ENCODE results near the gene RUFY3. TPM values are rescaled to one million over a fixed set of nuclear protein-coding genes. Genes with fewer than 3 reads are reported as not detected.
A peak's percentile ranks its signal among the peaks of the same experiment; 100 is the strongest.
"Not testable (repeated sequence)": the region's sequence is repeated elsewhere in the genome, so short reads cannot be mapped to it uniquely, and the experiment has no call there.

RUFY3 gene
- total RNA-seq, 2 experiments from 2014 or later = 28.6 to 29.3 TPM

GRCh38 chr4:70694633-70695032 is 27.1 kb upstream of the RUFY3 start:
- Mint-ChIP-seq H3K4me1 (peaks cover 21% of the 10 kb centered on the region), H3K36me3 (ENCODE audit: low read depth) (peaks cover 24% of the 10 kb centered on the region)
- CTCF ChIA-PET = interaction anchor here (1.1 to 2.0 kb wide), 2 partner anchors 9 kb away, joined by 3 to 9 read pairs; no protein-coding TSS in a partner anchor
- H3K27ac Mint-ChIP-seq, H3K27me3 Mint-ChIP-seq, DNase-seq, H3K4me3 Mint-ChIP-seq, H3K9me3 Mint-ChIP-seq, POLR2A ChIA-PET: not testable (repeated sequence)

- POLR2A ChIA-PET; H3K36me3 Mint-ChIP-seq (ENCODE audit: low read depth); H3K9me3 Mint-ChIP-seq; DNase-seq; H3K27ac Mint-ChIP-seq; H3K4me1 Mint-ChIP-seq; H3K27me3 Mint-ChIP-seq; H3K4me3 Mint-ChIP-seq: not testable (repeated sequence)
- CTCF ChIA-PET = interaction anchor here (0.6 kb wide), 1 partner anchor 329 kb away, joined by 3 read pairs; no protein-coding TSS in a partner anchor
Measured at GRCh38 chr4:70698435-70698834, 23.3 kb upstream of the RUFY3 start.

GRCh38 chr4:70700712-70701111 is 21.1 kb upstream of the RUFY3 start:
- H3K4me1 Mint-ChIP-seq = peaks cover 17% of the 10 kb centered on the region
- ChIA-PET POLR2A (no interaction called here), CTCF (interaction anchor here (1.1 to 1.2 kb wide), 2 partner anchors 9 to 12 kb away, joined by 3 to 4 read pairs; partner anchors contain the start of gene UTP3)
- H3K36me3 Mint-ChIP-seq (ENCODE audit: low read depth) = no peaks in the 10 kb centered on the region
- H3K9me3 Mint-ChIP-seq = no peaks in the 10 kb centered on the region
- no peak overlapping the region for H3K27ac Mint-ChIP-seq
- H3K27me3 Mint-ChIP-seq = no peaks in the 10 kb centered on the region
- no peak overlapping the region for H3K4me3 Mint-ChIP-seq
- DNase-seq = no peak

DNA sequence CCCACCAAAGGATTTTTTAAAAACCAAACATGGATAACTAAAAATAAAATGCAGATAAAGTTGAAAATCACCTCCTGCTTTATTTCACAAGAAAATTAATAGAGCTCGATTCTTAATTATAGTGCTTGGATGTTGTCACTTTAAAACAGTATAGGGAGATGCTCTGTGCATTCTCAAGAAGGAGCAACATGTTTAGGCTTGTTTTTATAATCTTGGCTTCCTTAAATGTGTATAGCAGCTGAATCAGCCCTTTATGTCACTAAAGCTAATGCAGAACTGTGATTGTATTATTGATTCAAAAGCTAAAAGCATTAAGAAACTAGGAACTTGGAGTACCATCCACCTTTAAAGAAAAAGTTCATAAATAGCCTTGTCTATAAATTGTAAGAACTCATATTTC is 20.5 kb upstream of the RUFY3 start:
- ChIA-PET POLR2A (no interaction called here), CTCF (interaction anchor here (1.1 to 1.2 kb wide), 2 partner anchors 9 to 12 kb away, joined by 3 to 4 read pairs; partner anchors contain the start of gene UTP3)
- H3K9me3 Mint-ChIP-seq = no peaks in the 10 kb centered on the region
- no peaks in the 10 kb centered on the region for H3K27me3 Mint-ChIP-seq
- no peak for DNase-seq
- H3K4me1 Mint-ChIP-seq = peaks cover 23% of the 10 kb centered on the region
- no peaks in the 10 kb centered on the region for H3K36me3 Mint-ChIP-seq (ENCODE audit: low read depth)
- H3K4me3 Mint-ChIP-seq = no peak overlapping the region
- no peak overlapping the region for H3K27ac Mint-ChIP-seq

DNA sequence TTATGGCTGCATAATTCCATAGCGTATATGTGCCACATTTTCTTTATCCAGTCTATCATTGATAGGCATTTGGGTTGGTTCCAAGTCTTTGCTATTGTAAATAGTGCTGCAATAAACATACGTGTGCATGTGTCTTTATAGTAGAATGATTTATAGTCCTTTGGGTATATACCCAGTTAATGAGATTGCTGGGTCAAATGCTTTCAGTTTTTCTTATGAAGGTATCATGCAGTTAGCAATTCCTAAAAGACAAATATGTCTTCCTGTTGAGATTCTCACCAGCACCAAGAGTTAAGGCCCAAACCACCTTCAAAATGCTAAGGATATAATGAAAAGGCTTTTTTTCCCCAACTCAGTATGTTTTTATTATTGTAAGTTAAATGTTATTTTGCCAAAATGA is 19.2 kb upstream of the RUFY3 start:
- POLR2A ChIA-PET; H3K27ac Mint-ChIP-seq; DNase-seq; H3K36me3 Mint-ChIP-seq (ENCODE audit: low read depth); H3K27me3 Mint-ChIP-seq; H3K4me3 Mint-ChIP-seq; H3K9me3 Mint-ChIP-seq: not testable (repeated sequence)
- H3K4me1 Mint-ChIP-seq = peaks cover 33% of the 10 kb centered on the region
- CTCF ChIA-PET = interaction anchor here (0.7 to 2.0 kb wide), 2 partner anchors 9 to 32 kb away, joined by 3 to 9 read pairs; no protein-coding TSS in a partner anchor

DNA sequence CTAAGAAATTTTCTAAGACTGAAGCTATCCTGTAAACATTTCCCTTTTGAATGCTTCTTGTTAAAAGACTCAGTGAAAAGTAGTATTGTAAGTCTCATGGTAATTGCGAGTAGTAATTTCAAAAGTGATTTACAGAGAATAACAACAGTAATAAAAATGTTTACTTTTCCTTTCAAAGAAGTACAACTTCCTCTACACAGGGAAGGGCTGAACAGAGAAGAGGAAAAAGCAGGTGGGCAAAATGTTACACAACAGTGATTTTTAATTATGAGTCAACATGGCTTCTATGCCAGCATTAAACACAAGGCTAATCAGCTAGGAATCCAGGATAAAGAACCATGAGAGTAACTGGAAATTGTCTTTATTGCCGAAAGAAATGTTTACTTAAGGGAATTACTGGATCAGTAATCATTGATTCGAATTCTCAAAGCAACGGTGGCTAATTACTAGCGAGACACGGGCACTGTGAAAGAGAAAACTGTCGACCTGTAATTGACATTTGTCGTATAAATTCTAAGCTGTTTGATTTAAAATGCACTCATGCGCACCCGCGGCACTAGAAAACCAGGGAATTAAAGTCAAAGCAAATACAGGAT is 18.0 kb upstream of the RUFY3 start:
- DNase-seq = no peak
- no peaks in the 10 kb centered on the region for H3K9me3 Mint-ChIP-seq
- peaks cover 33% of the 10 kb centered on the region for H3K4me1 Mint-ChIP-seq
- H3K27ac Mint-ChIP-seq = peak overlapping the region; percentile 94
- ChIA-PET POLR2A (interaction anchor here (1.0 kb wide), 1 partner anchor 31 kb away, joined by 3 read pairs; no protein-coding TSS in a partner anchor), CTCF (interaction anchor here (0.6 to 2.3 kb wide), 9 partner anchors 9 to 1381 kb away, joined by 3 to 12 read pairs (median 4); partner anchors contain the start of genes RUFY3 and UTP3)
- H3K36me3 Mint-ChIP-seq (ENCODE audit: low read depth) = no peaks in the 10 kb centered on the region
- no peaks in the 10 kb centered on the region for H3K27me3 Mint-ChIP-seq
- H3K4me3 Mint-ChIP-seq = peak overlapping the region; percentile 89

GRCh38 chr4:70704215-70704930 is 17.4 kb upstream of the RUFY3 start:
- H3K4me1 Mint-ChIP-seq = peaks cover 34% of the 10 kb centered on the region
- H3K27me3 Mint-ChIP-seq = no peaks in the 10 kb centered on the region
- peak; percentile 53 for DNase-seq
- ChIA-PET CTCF (interaction anchor here (0.6 to 2.4 kb wide), 13 partner anchors 8 to 1382 kb away, joined by 3 to 12 read pairs (median 4); partner anchors contain the start of genes RUFY3 and UTP3), POLR2A (interaction anchor here (1.0 to 1.1 kb wide), 2 partner anchors 15 to 30 kb away, joined by 3 to 4 read pairs; no protein-coding TSS in a partner anchor)
- H3K4me3 Mint-ChIP-seq = peak overlapping the region; percentile 89
- no peaks in the 10 kb centered on the region for H3K36me3 Mint-ChIP-seq (ENCODE audit: low read depth)
- no peaks in the 10 kb centered on the region for H3K9me3 Mint-ChIP-seq
- H3K27ac Mint-ChIP-seq = peak overlapping the region; percentile 94

DNA sequence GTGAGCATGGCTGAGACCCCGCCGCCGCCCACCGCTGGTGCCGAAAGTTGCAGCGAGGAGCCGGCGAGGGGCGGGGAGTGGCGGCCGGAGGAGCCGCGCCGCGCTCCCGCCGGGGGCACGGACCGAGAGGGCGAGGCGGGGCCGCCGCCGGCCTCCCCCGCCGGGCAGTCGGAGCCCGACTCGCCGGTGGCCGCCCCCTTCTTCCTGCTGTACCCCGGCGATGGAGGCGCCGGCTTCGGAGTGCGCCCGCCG is 16.9 kb upstream of the RUFY3 start:
- H3K27me3 Mint-ChIP-seq = no peaks in the 10 kb centered on the region
- peaks cover 36% of the 10 kb centered on the region for H3K4me1 Mint-ChIP-seq
- H3K9me3 Mint-ChIP-seq = no peaks in the 10 kb centered on the region
- POLR2A ChIA-PET = interaction anchor here (1.1 kb wide), 1 partner anchor 16 kb away, joined by 4 read pairs; no protein-coding TSS in a partner anchor
- peak; percentile 26 for DNase-seq
- H3K36me3 Mint-ChIP-seq (ENCODE audit: low read depth) = no peaks in the 10 kb centered on the region
- CTCF ChIA-PET = interaction anchor here (1.0 to 2.4 kb wide), 6 partner anchors 14 to 56 kb away, joined by 3 to 12 read pairs (median 5); partner anchors contain the start of gene UTP3
- H3K4me3 Mint-ChIP-seq = peak overlapping the region; percentile 89
- H3K27ac Mint-ChIP-seq = no peak overlapping the region

GRCh38 chr4:70705183-70706043 is 16.4 kb upstream of the RUFY3 start:
- H3K36me3 Mint-ChIP-seq (ENCODE audit: low read depth) = no peaks in the 10 kb centered on the region
- H3K4me1 Mint-ChIP-seq = peaks cover 36% of the 10 kb centered on the region
- H3K27ac Mint-ChIP-seq = peak overlapping the region; percentile 71
- no peaks in the 10 kb centered on the region for H3K27me3 Mint-ChIP-seq
- CTCF ChIA-PET = interaction anchor here (0.9 to 2.4 kb wide), 9 partner anchors 12 to 57 kb away, joined by 3 to 12 read pairs (median 6); partner anchors contain the start of gene UTP3
- POLR2A ChIA-PET = interaction anchor here (0.6 to 1.1 kb wide), 2 partner anchors 16 to 95 kb away, joined by 4 to 5 read pairs; no protein-coding TSS in a partner anchor
- H3K4me3 Mint-ChIP-seq = peak overlapping the region; percentile 80
- peak; percentile 66 for DNase-seq
- no peaks in the 10 kb centered on the region for H3K9me3 Mint-ChIP-seq

- Mint-ChIP-seq H3K9me3 (no peaks in the 10 kb centered on the region), H3K4me3 (peak overlapping the region; percentile 80), H3K27me3 (no peaks in the 10 kb centered on the region), H3K36me3 (ENCODE audit: low read depth) (no peaks in the 10 kb centered on the region), H3K27ac (peak overlapping the region; percentile 71), H3K4me1 (peaks cover 36% of the 10 kb centered on the region)
- POLR2A ChIA-PET = interaction anchor here (0.6 kb wide), 1 partner anchor 94 kb away, joined by 5 read pairs; no protein-coding TSS in a partner anchor
- CTCF ChIA-PET = interaction anchor here (0.9 to 2.4 kb wide), 6 partner anchors 13 to 35 kb away, joined by 3 to 7 read pairs (median 6); partner anchors contain the start of gene UTP3
- DNase-seq = no peak
Measured at GRCh38 chr4:70706044-70706461, 15.7 kb upstream of the RUFY3 start.

DNA sequence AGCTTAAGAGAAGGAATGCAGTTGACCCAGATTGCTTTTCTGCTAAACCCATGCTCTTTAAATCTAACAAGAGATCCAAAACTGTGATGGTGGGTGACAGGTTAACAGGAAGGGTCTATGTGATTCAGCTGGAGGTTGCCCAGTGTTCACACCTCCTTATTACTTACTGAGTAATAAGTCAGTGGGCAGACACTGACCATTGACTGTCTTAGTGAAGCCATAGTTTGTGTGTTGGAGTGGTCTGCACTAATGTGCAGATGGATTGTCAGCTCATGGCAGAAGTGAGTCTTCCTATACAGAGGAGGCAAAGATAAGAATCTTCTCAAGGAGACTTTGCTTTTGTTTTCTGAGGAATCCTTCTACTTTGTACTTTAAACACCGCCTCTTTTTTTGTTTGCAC is 15.2 kb upstream of the RUFY3 start:
- Mint-ChIP-seq H3K9me3 (no peaks in the 10 kb centered on the region), H3K4me3 (peak overlapping the region; percentile 80), H3K36me3 (ENCODE audit: low read depth) (no peaks in the 10 kb centered on the region), H3K27ac (peak overlapping the region; percentile 19), H3K27me3 (no peaks in the 10 kb centered on the region), H3K4me1 (peaks cover 39% of the 10 kb centered on the region)
- ChIA-PET CTCF (interaction anchor here (0.9 to 2.4 kb wide), 5 partner anchors 12 to 35 kb away, joined by 3 to 7 read pairs (median 6); partner anchors contain the start of gene UTP3), POLR2A (no interaction called here)
- no peak for DNase-seq

DNA sequence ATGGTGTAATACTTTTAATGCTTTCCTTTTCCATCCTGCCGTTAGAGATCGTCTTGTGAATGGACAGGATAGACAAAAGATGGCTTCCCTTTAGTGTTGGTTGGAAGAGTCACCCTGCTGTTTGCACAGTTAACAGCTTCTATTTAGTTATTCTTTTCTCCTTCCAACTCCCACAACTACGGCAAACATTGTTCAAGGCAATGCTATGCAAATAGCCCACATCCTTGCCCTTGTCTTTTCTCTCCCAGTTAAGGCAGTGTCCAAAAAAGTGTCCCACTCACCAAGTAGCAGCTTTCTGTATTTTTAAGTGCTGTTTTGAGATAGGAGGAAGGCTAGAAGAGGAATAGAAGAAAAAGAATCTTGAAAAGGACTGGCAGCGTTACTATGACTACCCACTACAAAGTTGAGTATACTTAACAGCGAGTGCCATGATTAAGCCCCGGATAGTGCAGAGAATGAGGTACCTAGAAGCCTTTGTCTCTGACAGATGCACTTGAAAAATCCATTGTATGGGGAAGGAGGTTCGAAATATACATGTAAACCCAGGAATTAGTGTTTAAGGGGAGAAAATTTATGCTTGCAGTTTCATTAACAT is 12.1 kb upstream of the RUFY3 start:
- POLR2A ChIA-PET = interaction anchor here (0.7 kb wide), 1 partner anchor 17 kb away, joined by 3 read pairs; no protein-coding TSS in a partner anchor
- no peaks in the 10 kb centered on the region for H3K27me3 Mint-ChIP-seq
- peaks cover 49% of the 10 kb centered on the region for H3K4me1 Mint-ChIP-seq

More for the DNA sequence above, 12.1 kb upstream of the RUFY3 start:
- CTCF ChIA-PET = interaction anchor here (1.2 kb wide), 1 partner anchor 74 kb away, joined by 3 read pairs; no protein-coding TSS in a partner anchor
- Mint-ChIP-seq H3K9me3 (no peaks in the 10 kb centered on the region), H3K27ac (no peak overlapping the region), H3K4me3 (no peak overlapping the region), H3K36me3 (ENCODE audit: low read depth) (no peaks in the 10 kb centered on the region)
- no peak for DNase-seq
